ENCODE results near the gene OTUD4.
"Not testable (repeated sequence)": the region's sequence is repeated elsewhere in the genome, so short reads cannot be mapped to it uniquely, and the experiment has no call there.

The OTUD4 gene

GRCh38 chr4:145179861-145180297 lies 510 bp downstream of the OTUD4 start:
- DNase-seq (ENCODE audit: low read depth, low spot score): not testable (repeated sequence)

- DNase-seq (ENCODE audit: low read depth, low spot score): no peak
Measured at GRCh38 chr4:145179281-145179860, 1.0 kb downstream of the OTUD4 start.

GRCh38 chr4:145178740-145179280 lies 1.6 kb downstream of the OTUD4 start:
- no peak for DNase-seq (ENCODE audit: low read depth, low spot score)

DNA sequence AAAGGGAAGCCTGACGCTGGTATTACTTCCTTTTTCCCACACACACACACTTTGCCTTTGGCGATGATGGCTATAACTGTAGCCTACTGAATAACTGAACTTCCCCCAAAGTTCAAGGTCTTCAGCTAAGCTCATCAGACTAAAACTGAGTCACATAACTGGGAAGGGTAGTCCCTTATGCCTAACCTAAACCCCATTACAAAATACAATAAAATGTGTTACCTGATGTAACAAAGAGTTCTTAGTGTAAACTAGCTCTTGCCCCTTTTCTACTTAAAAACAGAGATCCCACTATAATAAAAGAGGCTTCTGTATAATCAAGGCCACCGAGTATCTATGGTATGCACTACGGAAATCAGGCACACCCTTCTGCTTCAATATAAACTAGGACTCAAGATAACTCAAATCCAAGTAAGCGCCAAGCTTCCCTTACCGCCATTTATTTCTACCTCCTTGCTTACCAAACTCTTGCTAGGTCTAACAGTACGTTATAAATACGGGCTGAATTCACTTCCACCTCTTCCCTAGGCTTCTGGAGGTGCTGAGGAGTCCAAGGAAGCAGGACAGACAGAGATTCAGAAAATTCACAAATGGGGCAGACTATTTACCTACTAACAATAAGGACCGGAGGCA lies 2.4 kb downstream of the OTUD4 start:
- no peak for DNase-seq (ENCODE audit: low read depth, low spot score)

DNA sequence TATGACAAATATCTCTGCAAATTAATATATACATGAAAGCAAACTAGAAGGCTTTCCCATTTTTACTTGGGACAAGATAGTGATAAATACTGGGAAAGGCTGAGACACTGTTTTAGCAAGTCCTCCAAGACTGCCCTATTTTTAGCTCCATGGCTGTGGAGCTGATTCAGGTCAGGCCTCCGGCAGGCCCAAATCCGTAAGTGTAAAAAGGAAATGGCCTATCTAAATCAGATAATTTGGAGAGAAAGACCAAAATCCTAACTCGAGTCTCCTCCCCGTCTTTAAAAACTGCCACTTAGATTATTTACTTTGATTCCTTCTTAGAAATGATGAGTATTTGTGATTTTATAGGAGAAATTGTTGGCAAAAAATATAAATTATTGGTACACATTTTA lies 2.9 kb downstream of the OTUD4 start:
- DNase-seq (ENCODE audit: low read depth, low spot score): no peak

DNA sequence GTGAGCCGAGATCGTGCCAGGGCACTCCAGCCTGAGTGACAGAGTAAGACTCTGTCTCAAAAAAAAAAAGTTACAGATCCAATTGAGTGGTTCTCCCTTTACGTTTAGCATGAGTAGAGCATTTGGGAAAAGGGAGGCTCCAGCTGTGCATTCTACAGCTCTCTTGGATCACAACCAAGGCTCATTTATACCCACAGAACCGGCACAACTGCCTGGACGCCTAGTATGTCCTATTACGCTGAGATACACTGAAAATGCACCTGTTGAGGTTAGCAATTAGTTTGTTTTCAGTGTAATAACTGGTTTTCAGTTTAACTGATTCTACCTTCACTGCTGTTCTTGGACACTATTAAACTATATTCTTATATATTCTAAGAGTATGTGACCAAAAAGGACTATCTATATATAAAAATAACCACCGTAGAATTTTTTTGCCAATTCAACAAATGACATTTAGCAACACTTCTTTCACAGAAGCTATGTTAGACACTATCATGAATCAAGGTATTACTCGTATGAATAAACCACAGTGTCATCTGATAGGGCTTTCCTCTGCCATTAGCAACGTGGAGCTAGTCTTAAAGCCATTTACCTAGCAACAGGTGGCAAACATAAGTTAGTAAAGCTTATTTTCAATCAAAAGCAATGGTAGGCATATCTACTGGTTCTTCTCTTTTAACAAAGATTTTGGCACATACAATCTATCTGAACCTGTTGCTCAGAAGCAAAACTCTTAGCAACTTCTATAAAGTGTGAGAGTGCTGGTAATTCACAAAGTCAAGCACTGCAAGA lies 3.6 kb downstream of the OTUD4 start:
- no peak for DNase-seq (ENCODE audit: low read depth, low spot score)

DNA sequence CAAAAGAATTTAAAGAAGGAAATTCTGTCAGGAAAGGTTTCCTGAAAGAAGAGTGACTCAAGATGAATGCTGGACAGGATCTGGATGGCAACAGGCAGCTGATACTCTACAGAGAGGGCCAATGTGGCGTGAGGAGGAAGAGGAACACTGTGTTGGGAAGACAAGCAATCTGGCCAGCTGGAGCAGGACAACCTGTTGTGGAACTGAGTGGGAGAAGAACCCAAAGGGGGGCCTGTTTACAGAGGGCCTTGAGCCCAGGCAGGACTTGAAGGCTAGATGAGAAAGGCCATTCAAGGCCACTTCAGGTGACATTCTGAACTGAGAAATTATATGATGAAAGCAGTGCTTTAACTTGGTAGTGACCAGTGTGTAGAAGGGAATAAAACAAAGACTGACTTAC lies 8.5 kb downstream of the OTUD4 start:
- DNase-seq (ENCODE audit: low read depth, low spot score): no peak

- DNase-seq (ENCODE audit: low read depth, low spot score): no peak
Measured at GRCh38 chr4:145170223-145170622, 10.2 kb downstream of the OTUD4 start.

DNA sequence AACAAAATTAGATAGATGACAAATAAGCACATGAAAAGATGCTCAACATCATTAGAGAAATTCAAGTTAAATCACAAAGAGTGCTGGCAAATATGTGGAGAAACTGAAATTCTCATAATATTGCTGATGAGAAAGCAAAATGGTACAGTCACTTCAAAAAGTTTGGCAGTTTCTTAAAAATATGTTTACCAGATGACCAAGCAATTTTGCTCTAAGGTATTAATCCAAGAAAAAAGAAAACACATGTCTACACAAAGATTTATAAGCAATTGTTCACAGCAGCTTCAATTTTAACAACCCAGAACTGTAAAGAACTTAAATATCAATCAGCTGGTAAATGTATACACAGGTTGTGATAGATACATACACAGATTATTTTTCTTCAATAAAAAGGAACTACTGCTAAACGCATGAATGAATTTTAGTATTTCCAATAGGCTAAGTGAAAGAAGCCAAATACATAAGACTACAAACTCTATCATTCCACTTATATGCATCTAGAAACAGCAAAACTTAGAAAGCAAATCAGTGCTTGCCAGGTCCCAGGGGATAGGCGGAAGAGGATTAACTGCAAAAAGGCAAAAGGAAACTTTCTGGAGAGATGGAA lies 11.7 kb downstream of the OTUD4 start:
- no peak for DNase-seq (ENCODE audit: low read depth, low spot score)

- DNase-seq (ENCODE audit: low read depth, low spot score): no peak
Measured at GRCh38 chr4:145167887-145168286, 12.5 kb downstream of the OTUD4 start.

- no peak for DNase-seq (ENCODE audit: low read depth, low spot score)
Measured at GRCh38 chr4:145161549-145161948, 18.8 kb downstream of the OTUD4 start.

GRCh38 chr4:145156986-145157385 lies 23.4 kb downstream of the OTUD4 start:
- no peak for DNase-seq (ENCODE audit: low read depth, low spot score)

- no peak for DNase-seq (ENCODE audit: low read depth, low spot score)
Measured at GRCh38 chr4:145155268-145155870, 25.0 kb downstream of the OTUD4 start.

- no peak for DNase-seq (ENCODE audit: low read depth, low spot score)
Measured at GRCh38 chr4:145154573-145154972, 25.8 kb downstream of the OTUD4 start.

GRCh38 chr4:145153904-145154298 lies 26.5 kb downstream of the OTUD4 start:
- DNase-seq (ENCODE audit: low read depth, low spot score): no peak

DNA sequence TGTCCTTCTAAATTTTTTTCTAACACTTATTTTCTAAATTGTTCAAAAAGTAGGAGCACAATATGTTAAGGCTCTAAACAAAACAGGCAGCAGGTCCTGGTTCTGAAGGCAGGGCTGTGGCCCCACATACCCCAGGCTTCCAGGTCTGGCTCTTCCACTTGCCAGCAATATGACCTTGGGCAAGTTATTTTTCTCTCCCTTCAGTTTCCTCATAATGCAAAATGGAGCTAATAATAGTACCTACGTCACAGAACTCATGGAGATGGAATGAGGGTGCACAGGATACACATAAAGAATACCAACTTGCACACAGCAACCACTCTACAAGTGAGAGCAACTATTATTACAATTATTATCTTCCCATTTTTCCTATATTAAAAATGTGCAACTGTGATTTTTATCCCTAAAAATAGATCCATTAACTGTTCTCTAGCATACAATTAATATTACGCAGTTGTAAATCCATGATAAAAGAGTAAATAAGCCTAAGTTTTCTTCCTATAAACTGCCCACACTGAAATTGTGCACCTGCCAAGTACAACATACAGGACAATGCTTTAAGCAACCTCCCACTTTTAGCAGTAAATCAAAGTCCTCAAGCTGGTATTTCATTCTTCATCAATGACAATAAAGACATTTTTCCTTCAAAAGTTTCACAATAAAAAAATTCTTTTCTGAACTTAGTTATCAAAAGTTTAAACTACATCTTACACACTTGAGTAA lies 27.0 kb downstream of the OTUD4 start:
- DNase-seq (ENCODE audit: low read depth, low spot score): no peak

GRCh38 chr4:145148980-145149379 lies 31.4 kb downstream of the OTUD4 start:
- DNase-seq (ENCODE audit: low read depth, low spot score): no peak

DNA sequence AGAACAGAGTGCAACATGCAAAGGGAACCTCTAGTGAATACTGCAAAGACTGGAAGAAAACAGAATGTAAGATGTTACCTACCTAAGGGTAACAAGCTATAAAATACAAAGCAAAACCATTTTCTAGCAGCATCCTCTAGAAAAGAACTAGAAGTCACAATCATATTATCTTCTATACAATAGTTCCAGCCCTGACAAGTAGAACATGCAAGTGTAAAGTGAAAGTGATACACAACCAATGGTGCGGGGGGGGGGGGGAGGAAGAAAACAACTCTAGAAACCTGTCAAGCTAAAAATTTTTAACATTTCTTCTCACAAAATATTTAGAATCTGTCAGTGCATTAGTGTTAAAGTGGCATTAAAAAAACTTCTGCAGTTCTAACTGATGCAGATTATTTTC lies 44.2 kb downstream of the OTUD4 start:
- DNase-seq (ENCODE audit: low read depth, low spot score): not testable (repeated sequence)

DNA sequence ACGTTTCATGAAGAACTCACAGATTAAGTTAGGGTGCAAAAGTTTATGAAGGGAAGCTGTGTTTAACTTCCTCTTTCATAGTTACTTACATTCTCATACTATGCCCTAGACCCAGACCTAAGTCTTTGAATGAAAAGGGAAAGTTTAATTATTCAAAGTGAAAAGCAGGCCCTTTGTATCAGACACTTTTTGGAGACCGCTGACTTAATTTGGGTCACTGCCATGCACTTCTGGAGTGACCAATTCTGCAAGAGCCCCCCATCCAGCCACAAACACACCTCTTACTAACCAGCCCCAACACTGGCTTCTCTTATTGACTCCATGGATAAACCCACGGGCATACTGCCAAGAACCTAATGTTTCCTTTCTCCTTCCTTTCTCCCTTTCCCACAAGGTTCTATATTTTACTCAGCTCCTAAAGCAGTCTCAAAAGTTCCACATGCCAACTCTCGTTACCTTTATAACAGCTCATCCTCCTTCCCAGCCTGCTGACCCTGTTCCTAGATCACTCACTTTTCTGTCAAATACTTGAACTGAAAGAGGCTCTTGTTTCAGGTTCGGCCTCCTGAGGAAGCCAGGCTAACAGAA lies 47.8 kb downstream of the OTUD4 start:
- DNase-seq (ENCODE audit: low read depth, low spot score): no peak

- DNase-seq (ENCODE audit: low read depth, low spot score): no peak
Measured at GRCh38 chr4:145131848-145132247, 48.5 kb downstream of the OTUD4 start.
